H1 (cell line): Measurements from ENCODE around the gene LMTK2. TPM values are rescaled to one million over a fixed set of nuclear protein-coding genes. Genes with fewer than 3 reads are reported as not detected.

Experiments
- CTCF ChIA-PET: fragments of 300-600 bp; sonication (Branson Sonifier 250); formaldehyde crosslinking; loops from one replicate; lab custom pipeline; 2021; ENCODE audit not compliant: partially characterized antibody; lab: Charles Lee
- POLR2A ChIA-PET: fragments of 300-600 bp; sonication (Branson Sonifier 250); formaldehyde crosslinking; loops from one replicate; lab custom pipeline; 2021; ENCODE audit warnings: inconsistent platforms; ENCODE audit not compliant: partially characterized antibody; lab: Charles Lee
- DNase-seq, 2 experiments: peaks; one replicate each; pipeline versions ENCODE4 v3.0.0 to v3.0.0-alpha.2; 2010 to 2022; ENCODE audit warnings: low spot score in 2 of 2, low read depth in 1 of 2, mixed read lengths in 1 of 2
- FAIRE-seq: peaks from 2 replicates; lab custom pipeline; 2011; peaks lifted over from hg19 to GRCh38; lab: Jason Lieb, UNC
- H2AFZ ChIP-seq: 2 replicates; pipeline ENCODE4 v1.8.1; 2012; ENCODE audit warnings: low read length, inconsistent platforms
- H2AK5ac ChIP-seq: 2 replicates; pipeline ENCODE4 v1.6.1; 2013; ENCODE audit warnings: low read depth, low read length
- H2BK120ac ChIP-seq: replicated peaks from 2 replicates; pipeline ENCODE3; 2013; ENCODE audit warnings: low read depth, low read length, inconsistent platforms
- H2BK12ac ChIP-seq: 2 replicates; pipeline ENCODE4 v1.6.1; 2013; ENCODE audit warnings: low read depth, low read length
- H2BK15ac ChIP-seq: 2 replicates; pipeline ENCODE4 v1.6.1; 2013; ENCODE audit warnings: low read length
- H2BK20ac ChIP-seq: 2 replicates; pipeline ENCODE4 v1.6.1; 2013; ENCODE audit warnings: low read length
- H2BK5ac ChIP-seq: 2 replicates; pipeline ENCODE4 v1.6.1; 2013; ENCODE audit warnings: low read depth, low read length
- H3K14ac ChIP-seq: 2 replicates; pipeline ENCODE4 v1.6.1; 2013; ENCODE audit warnings: inconsistent platforms; ENCODE audit not compliant: insufficient read length
- H3K18ac ChIP-seq: 2 replicates; pipeline ENCODE4 v1.6.1; 2013; ENCODE audit warnings: low read length; ENCODE audit errors: extremely low read depth
- H3K23ac ChIP-seq: 2 replicates; pipeline ENCODE4 v1.6.1; 2013; ENCODE audit warnings: inconsistent platforms; ENCODE audit not compliant: insufficient read length
- H3K23me2 ChIP-seq: 2 replicates; pipeline ENCODE4 v1.6.1; 2013; ENCODE audit warnings: low read depth, low read length
- H3K27ac ChIP-seq: 2 replicates; pipeline ENCODE4 v1.6.1; 2011; ENCODE audit warnings: low read depth, low read length, inconsistent platforms
- H3K27me3 ChIP-seq, 4 experiments: replicated peaks in 1 of 4; 1 replicate in 1 of 4; 2 replicates in 3 of 4; pipeline versions ENCODE4 v1.6.1 to v1.8.1; 2011 to 2013; ENCODE audit warnings: low read length in 3 of 4, mild to moderate bottlenecking in 3 of 4, inconsistent platforms in 2 of 4, mixed read lengths in 2 of 4, moderate library complexity in 1 of 4; ENCODE audit not compliant: control insufficient read depth in 3 of 4, insufficient read depth in 3 of 4; ENCODE audit errors: extremely low read depth in 1 of 4
- H3K36me3 ChIP-seq, 4 experiments: 2 replicates each; pipeline versions ENCODE4 v1.6.1 to v1.8.1; 2011 to 2013; ENCODE audit warnings: mild to moderate bottlenecking in 4 of 4, low read length in 3 of 4, moderate library complexity in 2 of 4, control low read depth in 1 of 4, inconsistent platforms in 1 of 4; ENCODE audit not compliant: insufficient read depth in 4 of 4, control insufficient read depth in 2 of 4
- H3K4ac ChIP-seq: replicated peaks from 2 replicates; pipeline ENCODE3; 2013; ENCODE audit warnings: low read length, low read depth, mixed read lengths, inconsistent platforms; ENCODE audit not compliant: insufficient read length
- H3K4me1 ChIP-seq, 4 experiments: replicated peaks in 1 of 4; 1 replicate in 1 of 4; 2 replicates in 3 of 4; pipeline versions ENCODE4 v1.6.1 to v1.8.1; 2011 to 2013; ENCODE audit warnings: low read length in 3 of 4, inconsistent platforms in 2 of 4, mixed read lengths in 1 of 4; ENCODE audit not compliant: insufficient read depth in 4 of 4, control insufficient read depth in 3 of 4
- H3K4me2 ChIP-seq, 2 experiments: 2 replicates each; pipeline versions ENCODE4 v1.6.1 to v1.8.1; 2011 to 2013; ENCODE audit warnings: low read depth in 2 of 2, low read length in 2 of 2, control low read depth in 1 of 2, inconsistent platforms in 1 of 2, mild to moderate bottlenecking in 1 of 2; ENCODE audit not compliant: insufficient read depth in 1 of 2
- H3K4me3 ChIP-seq, 4 experiments: fragments of 200-600, 300-600 bp in 1 of 4; sonication (generic), shearing (Covaris generic), sonication (Bioruptor Twin) in 1 of 4; 2 replicates each; pipeline versions ENCODE4 v1.5.1 to v1.8.1; 2011 to 2016; ENCODE audit warnings: low read length in 4 of 4, low read depth in 3 of 4, control low read depth in 2 of 4, inconsistent platforms in 2 of 4, mild to moderate bottlenecking in 2 of 4, mixed read lengths in 1 of 4, moderate library complexity in 1 of 4; ENCODE audit not compliant: insufficient read depth in 2 of 4; ENCODE audit errors: extremely low read depth in 1 of 4
- H3K56ac ChIP-seq: replicated peaks from 2 replicates; pipeline ENCODE3; 2013; ENCODE audit warnings: low read depth, mild to moderate bottlenecking, mixed read lengths, low read length, inconsistent platforms; ENCODE audit not compliant: insufficient read length
- H3K79me1 ChIP-seq: 2 replicates; pipeline ENCODE4 v1.6.1; 2013; ENCODE audit warnings: low read depth, low read length, control low read depth
- H3K79me2 ChIP-seq, 2 experiments: 2 replicates each; pipeline versions ENCODE4 v1.6.1 to v1.8.1; 2012 to 2013; ENCODE audit warnings: low read length in 2 of 2, mild to moderate bottlenecking in 2 of 2, inconsistent platforms in 1 of 2; ENCODE audit not compliant: insufficient read depth in 2 of 2, control insufficient read depth in 1 of 2
- H3K9ac ChIP-seq, 4 experiments: replicated peaks in 1 of 4; 1 replicate in 1 of 4; 2 replicates in 3 of 4; pipeline versions ENCODE4 v1.6.1 to v1.8.1; 2011 to 2013; ENCODE audit warnings: low read depth in 3 of 4, low read length in 3 of 4, control low read depth in 2 of 4, mild to moderate bottlenecking in 2 of 4, moderate library complexity in 2 of 4, inconsistent platforms in 1 of 4; ENCODE audit errors: extremely low read depth in 1 of 4
- H3K9me3 ChIP-seq, 2 experiments: 2 replicates each; pipeline versions ENCODE4 v1.6.1 to v1.8.1; 2012 to 2013; ENCODE audit warnings: mild to moderate bottlenecking in 2 of 2, moderate library complexity in 2 of 2, control low read depth in 1 of 2, inconsistent platforms in 1 of 2, low read depth in 1 of 2, low read length in 1 of 2, mixed read lengths in 1 of 2; ENCODE audit not compliant: insufficient read depth in 2 of 2
- H4K20me1 ChIP-seq, 2 experiments: replicated peaks in 1 of 2; 2 replicates each; pipeline versions ENCODE3 to v1.8.1; 2011 to 2013; ENCODE audit warnings: inconsistent platforms in 2 of 2, low read length in 2 of 2, mild to moderate bottlenecking in 1 of 2; ENCODE audit not compliant: insufficient read depth in 2 of 2, control insufficient read depth in 1 of 2
- H4K5ac ChIP-seq: 2 replicates; pipeline ENCODE4 v1.6.1; 2013; ENCODE audit warnings: low read length, low read depth, mixed read lengths, inconsistent platforms; ENCODE audit not compliant: insufficient read length
- H4K8ac ChIP-seq: 2 replicates; pipeline ENCODE4 v1.8.0; 2013; ENCODE audit warnings: mild to moderate bottlenecking, moderate library complexity, low read length, inconsistent platforms; ENCODE audit not compliant: insufficient read depth; ENCODE audit errors: extremely low read depth
- H4K91ac ChIP-seq: replicated peaks from 2 replicates; pipeline ENCODE3; 2013; ENCODE audit warnings: low read length, mixed read lengths, inconsistent platforms; ENCODE audit not compliant: insufficient read length
- CEBPB ChIP-seq: IDR thresholded peaks from 2 replicates; pipeline ENCODE4 v1.6.1; 2012; ENCODE audit warnings: low read depth, low read length
- KDM5A ChIP-seq: fragments of 200-600 bp; IDR thresholded peaks from 2 replicates; pipeline ENCODE4 v1.7.1; 2012; ENCODE audit warnings: mild to moderate bottlenecking, low read length, inconsistent platforms, mixed read lengths
- POU5F1 ChIP-seq: IDR thresholded peaks from 2 replicates; pipeline ENCODE4 v1.6.1; 2011; ENCODE audit warnings: low read depth, mild to moderate bottlenecking, low read length, moderate library complexity
- RFX5 ChIP-seq: IDR thresholded peaks from 2 replicates; pipeline ENCODE4 v1.6.1; 2011; ENCODE audit warnings: low read depth, low read length, improper control_type of control experiment, borderline replicate concordance
- SIRT6 ChIP-seq: IDR thresholded peaks from one replicate; pipeline ENCODE4 v1.7.1; 2012; ENCODE audit warnings: low read length, inconsistent platforms
- SUZ12 ChIP-seq: fragments of 200-600 bp; sonication (generic); IDR thresholded peaks from 2 replicates; pipeline ENCODE4 v1.6.1; 2012; ENCODE audit warnings: mild to moderate bottlenecking, inconsistent platforms, low read length, moderate library complexity, mixed read lengths
- WGBS, 2 experiments: shearing (Covaris generic) in 1 of 2; methylation state at CpG; one replicate each; pipeline versions ENCODE4 v1.1.6 to v1.1.7; 2013 to 2015; ENCODE audit warnings: low lambda C conversion rate in 2 of 2, mixed read lengths in 2 of 2, inconsistent platforms in 1 of 2, low coverage in 1 of 2, missing lambda C conversion rate in 1 of 2; ENCODE audit not compliant: insufficient replicate concordance in 2 of 2, insufficient coverage in 1 of 2, insufficient read length in 1 of 2; ENCODE audit errors: extremely low coverage in 1 of 2, missing lambda C conversion rate in 1 of 2; 5-methylcytosine and 5-hydroxymethylcytosine counted together
- polyA plus RNA-seq, 7 experiments: library from polyadenylated mRNA; depleted of rRNA in 3 of 7; stranded (reverse) in 5 of 7; unstranded in 2 of 7; fragments of >200 nt in 5 of 7; fragments of 200-250 nt in 2 of 7; gene quantifications; 1 replicate in 5 of 7; 2 replicates in 1 of 7; 4 replicates in 1 of 7; pipeline versions ENCODE4 v1.2.1 to v1.2.3, GENCODE V29; 2011 to 2013; ENCODE audit warnings: missing spikeins in 2 of 7, mixed read lengths in 2 of 7
- total RNA-seq: library from RNA; stranded (reverse); fragmentation: NEBNext Ultra II Directional; extraction: Animal tissue kit (Norgen Biotek cat#: 25700); gene quantifications from 2 replicates; pipeline ENCODE4 v1.2.1, GENCODE V29; 2021

Gene LMTK2
- total and polyA plus RNA-seq, 2 of the 8 experiments (the other 6 are each of a cell fraction or from before 2014, with no cell fraction given) = 9.7 to 30.7 TPM

GRCh38 chr7:98175260-98175940 is 68.7 kb downstream of the LMTK2 start:
- Histone ChIP-seq H4K91ac (no peak overlapping the region), H3K4ac (no peak overlapping the region), H3K36me3 (peaks cover 0 to 22% (median 3%) of the 10 kb centered on the region in 4 experiments; a peak in 6 of 8 replicates), H3K4me2 (no peak overlapping the region), H3K23ac (no peak overlapping the region), H4K5ac (no peak overlapping the region), H4K20me1 (peaks cover 0 to 9% of the 10 kb centered on the region in 2 experiments), H2BK15ac (no peak overlapping the region), H3K79me1 (peaks cover 4% of the 10 kb centered on the region), H2AK5ac (no peak overlapping the region), H3K4me3 (no peak overlapping the region), H3K27ac (no peak overlapping the region), H3K4me1 (no peaks in the 10 kb centered on the region; a peak in 3 of 7 replicates), H2AFZ (no peak overlapping the region), H3K79me2 (no peaks in the 10 kb centered on the region), H3K9ac (no peak overlapping the region), H3K56ac (no peak overlapping the region), H2BK20ac (no peak overlapping the region), H2BK5ac (no peak overlapping the region), H2BK120ac (no peak overlapping the region), H3K27me3 (no peaks in the 10 kb centered on the region), H3K23me2 (no peaks in the 10 kb centered on the region), H3K18ac (no peak overlapping the region), H3K14ac (no peak overlapping the region), H3K9me3 (no peaks in the 10 kb centered on the region), H2BK12ac (no peak overlapping the region), H4K8ac (no peak overlapping the region)
- FAIRE-seq (no peak), DNase-seq (no peak)
- CTCF ChIA-PET = interaction anchor here (0.5 to 8.8 kb wide), 6 partner anchors 8 to 195 kb away, joined by 3 to 75 read pairs (median 4); no protein-coding TSS in a partner anchor
- POLR2A ChIA-PET = no interaction called here
- WGBS, 2 experiments = 87% methylated on average over 8 of the region's 8 CpGs; no CpG with 5 or more reads in 1 of the 2 experiments
- TF ChIP-seq RFX5 (no peak), SUZ12 (no peak), CEBPB (no peak), KDM5A (no peak), POU5F1 (no peak), SIRT6 (no peak)
